IPS DF 4.7 (cell line): ENCODE measurements around the gene LMAN1L.
"Not testable (repeated sequence)": the region's sequence is repeated elsewhere in the genome, so short reads cannot be mapped to it uniquely, and the experiment has no call there.

Experiments
- DNase-seq: peaks from one replicate; pipeline ENCODE4 v3.0.0-alpha.2; 2013; ENCODE audit warnings: low spot score; ENCODE audit errors: extremely low read depth

The LMAN1L gene

GRCh38 chr15:74782259-74783071 is 30.2 kb upstream of the LMAN1L start:
- no peak for DNase-seq

DNA sequence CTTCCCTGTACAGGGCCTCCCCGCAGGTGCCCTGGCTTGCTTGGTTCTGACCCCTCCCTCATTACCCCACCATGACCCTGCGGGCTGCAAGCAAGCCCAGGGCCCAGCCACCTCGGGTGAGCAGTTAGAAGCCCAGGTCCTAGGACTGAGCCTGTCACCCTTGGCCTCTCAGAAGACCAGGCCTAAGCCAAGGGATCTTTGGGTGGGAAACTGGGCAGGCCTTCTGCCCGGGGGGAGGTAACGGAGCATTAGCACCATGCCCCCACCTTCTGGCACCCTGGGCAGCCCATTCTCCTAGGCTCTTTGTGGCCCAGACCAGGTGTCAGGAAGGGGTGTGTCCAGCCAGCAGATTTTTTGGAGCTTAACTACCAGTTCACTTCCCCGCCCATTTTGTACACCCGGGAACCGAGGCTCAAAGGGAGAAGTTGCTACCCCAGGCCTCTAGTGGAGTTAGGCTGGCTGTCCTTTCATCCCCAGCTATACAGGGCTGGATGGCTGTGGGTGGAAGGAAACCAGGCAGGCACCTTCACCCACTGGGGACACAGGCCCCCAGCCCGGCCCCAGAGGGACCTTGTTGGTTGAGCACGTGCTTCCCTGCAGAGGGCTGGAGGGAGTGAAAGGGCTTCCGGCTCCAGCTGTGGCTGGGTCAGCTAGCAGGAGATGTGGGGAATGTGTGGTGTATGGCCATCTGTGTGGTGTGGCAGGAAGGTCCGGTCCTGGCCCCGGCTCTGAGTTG is 29.4 kb upstream of the LMAN1L start:
- DNase-seq = no peak

- DNase-seq = no peak
Measured at GRCh38 chr15:74783808-74784175, 28.8 kb upstream of the LMAN1L start.

- DNase-seq = no peak
Measured at GRCh38 chr15:74784426-74785193, 28.0 kb upstream of the LMAN1L start.

- DNase-seq = no peak
Measured at GRCh38 chr15:74785194-74786032, 27.2 kb upstream of the LMAN1L start.

- DNase-seq = not testable (repeated sequence)
Measured at GRCh38 chr15:74786081-74786480, 26.6 kb upstream of the LMAN1L start.

DNA sequence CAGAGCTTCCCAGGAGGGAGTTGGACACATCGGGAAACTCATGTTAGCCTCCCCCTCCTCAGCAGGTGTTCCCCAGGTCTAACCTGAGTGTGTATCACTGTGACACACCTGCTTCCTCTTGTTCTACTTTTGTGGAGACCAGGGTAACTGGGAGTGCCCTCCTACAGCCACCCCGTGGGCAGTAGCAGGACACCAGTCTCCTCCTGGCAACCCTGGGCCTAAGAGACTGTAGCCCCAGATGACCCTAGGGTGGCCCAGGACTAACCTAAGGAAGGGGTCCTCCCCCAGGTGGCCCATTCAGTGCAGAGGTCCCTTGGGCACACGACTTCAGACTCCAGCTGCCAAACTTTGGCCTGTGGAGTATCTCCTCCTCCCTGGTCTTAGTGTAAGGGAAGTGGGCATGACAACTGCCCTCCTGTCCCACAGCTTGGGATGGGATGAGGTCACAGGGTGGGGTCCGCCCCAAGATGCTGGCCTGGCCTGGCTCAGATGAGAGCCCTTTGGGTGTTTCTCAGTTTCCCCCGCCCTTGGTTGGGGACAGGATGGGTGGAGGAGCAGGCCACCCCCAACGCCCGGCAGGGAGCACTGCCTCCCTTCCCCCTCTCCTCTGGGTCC is 26.0 kb upstream of the LMAN1L start:
- DNase-seq = no peak

GRCh38 chr15:74787251-74788041 is 25.2 kb upstream of the LMAN1L start:
- DNase-seq = no peak

DNA sequence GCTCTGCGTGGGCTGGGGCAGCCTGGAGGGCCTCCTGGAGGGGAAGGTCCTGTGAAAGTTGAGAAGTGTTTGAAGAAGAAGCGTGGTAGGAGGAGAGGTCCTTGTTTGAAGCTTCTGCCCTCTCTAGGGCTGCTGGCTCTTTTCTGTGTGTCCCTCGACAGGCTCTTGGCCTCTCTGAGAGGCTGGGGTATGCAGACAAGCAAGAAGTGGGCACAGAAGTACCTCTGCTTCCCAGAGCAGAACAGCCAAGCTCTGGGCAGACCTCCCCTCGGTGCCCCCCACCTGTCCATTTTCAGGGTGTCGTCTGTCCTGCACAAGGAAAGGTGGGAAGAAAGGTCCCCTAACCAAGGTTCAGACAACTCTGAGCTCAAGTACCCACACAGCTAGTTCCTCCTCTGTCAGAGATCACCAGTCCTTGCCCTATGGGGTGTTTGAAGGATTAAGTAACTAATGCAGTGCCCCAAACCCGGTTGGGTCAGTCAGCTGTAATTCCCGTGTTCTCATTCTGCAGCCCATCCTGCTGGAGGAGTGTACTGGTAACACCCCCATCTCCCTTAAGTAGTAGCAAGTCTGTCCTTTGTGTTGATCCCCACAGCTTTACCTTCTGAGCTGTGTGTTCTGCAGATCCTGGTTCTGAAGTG is 24.5 kb upstream of the LMAN1L start:
- no peak for DNase-seq

DNA sequence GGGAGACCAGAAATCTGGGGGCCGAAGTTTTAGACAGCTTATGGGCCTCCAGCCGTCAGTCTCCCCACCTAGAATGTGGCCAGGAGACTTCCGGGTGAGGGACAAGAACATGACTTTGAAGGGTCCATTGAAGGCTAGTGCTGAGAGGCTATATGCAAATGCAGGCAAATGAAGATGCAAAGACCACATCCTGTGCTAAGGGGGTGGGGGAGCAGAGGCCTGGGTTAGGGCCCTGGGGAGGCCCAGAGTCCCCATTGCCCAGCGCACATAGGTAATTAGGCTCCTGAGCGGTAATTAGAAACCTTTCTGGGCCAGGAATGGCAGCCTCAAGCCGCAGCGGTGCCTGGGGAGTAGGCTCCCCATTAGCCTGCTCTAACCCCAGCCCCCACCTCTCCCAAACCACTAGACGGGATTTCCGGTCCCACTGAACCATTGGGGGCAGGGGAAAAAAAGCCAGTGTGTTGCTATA is 23.9 kb upstream of the LMAN1L start:
- DNase-seq = no peak

DNA sequence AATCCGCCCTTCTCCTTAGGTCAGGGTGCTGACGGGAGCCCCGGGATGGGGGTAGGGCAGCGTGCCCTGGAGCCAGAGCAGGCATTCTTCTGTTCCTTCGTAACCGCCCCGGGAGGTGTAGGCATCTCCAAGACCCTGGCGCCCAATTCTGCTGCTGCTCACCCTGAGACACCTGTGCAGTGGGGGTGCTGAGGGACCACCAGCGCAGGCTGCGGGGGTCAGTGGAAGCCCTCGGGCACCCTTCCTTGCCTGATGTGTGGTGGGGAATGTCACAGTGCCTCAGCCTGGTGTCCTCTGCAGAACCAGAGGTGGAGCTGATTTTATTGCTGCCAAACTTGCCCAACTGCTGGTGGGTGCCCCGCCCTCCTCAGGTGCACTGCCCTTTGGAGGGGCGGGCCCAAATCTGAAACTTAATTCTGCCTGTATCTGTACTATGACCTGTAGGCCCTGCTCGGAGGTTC is 23.4 kb upstream of the LMAN1L start:
- DNase-seq = no peak

DNA sequence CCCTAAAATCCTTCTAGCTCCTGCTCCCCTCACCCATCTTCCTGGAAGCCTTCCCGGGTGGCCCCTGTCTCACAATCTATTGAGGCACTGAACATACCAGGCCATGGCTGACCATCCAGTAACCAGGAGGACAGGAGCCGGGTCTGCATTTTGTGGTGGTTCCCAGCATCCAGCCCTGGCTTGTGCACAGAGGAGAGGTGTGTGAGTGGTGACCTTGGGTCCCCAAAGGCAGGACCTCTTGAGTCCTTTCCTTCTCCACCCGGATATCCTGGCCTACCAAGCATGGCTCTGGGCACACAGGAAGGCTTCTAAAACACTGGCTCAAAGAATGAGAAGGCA is 22.9 kb upstream of the LMAN1L start:
- DNase-seq = no peak

- DNase-seq = no peak
Measured at GRCh38 chr15:74790080-74790916, 22.3 kb upstream of the LMAN1L start.

- no peak for DNase-seq
Measured at GRCh38 chr15:74791007-74791406, 21.6 kb upstream of the LMAN1L start.

DNA sequence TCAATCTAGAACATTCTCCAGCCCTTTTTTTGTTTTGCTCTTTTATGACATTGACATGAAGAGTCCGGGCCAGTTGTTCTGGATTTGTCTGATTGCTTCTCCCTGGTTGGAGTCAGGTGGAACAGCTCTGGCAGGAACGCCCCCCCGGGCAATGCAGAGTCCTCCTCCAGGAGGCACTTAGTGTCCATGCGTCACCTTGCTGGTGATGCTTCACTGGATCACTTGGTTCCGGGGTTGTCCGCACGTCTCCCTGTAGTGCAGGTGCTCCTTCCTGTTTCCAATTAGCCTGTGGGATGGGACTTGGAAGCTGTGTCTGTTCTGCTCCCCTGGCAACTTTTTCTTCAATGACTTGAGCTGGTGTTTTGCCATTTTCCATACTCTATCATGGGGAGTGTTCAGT is 21.0 kb upstream of the LMAN1L start:
- DNase-seq = no peak

GRCh38 chr15:74792227-74793016 is 20.2 kb upstream of the LMAN1L start:
- no peak for DNase-seq

DNA sequence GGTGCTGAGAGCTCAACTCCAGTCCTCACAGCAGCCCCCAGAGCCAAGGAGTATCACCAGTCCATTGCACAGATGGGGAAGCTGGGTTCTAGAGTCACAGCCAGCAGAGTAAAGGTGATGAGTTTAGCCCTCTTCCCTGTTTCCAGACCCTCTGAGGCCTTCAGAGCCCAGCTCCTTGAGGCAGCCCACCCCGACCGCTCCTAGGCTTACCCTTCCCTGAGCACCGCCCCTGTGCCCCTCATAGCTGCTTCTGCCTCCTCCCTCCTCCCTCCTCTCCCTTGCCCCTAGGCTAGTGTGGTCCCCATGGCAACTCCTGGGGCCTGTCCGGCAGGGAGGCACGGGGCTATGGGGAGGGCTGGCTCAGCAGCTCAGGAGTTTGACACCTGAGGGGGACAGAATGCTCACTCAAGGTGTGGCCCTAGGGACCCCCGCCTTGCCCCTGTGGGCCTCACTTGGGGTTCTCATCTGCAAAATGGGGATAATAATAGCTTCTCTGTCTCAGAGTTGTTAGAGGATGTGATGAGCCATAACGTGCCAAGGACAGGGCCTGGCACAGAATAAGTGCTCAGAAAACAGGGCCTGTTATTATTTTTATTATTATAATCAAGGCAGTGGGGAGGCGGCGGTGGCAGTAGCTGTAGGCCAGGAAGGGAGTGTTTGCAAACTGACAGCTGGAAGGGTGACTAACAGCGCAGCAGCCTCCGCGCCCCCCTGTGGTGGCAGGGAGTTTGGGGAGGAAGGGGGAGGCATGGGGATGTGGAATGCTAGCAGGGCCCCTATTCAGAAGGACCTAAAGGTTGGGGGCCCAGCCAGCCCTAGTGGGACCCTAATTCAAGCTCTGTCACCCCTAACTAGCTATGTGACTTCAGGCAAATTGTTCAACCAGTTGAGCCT is 19.3 kb upstream of the LMAN1L start:
- no peak for DNase-seq
